ENCODE results near the gene CCDC183.

GRCh38 chr9:136748201-136748600, 47.9 kb upstream of the CCDC183 start, which contains the start of gene LCN6:
- TF ChIP-seq, protein P1, sequence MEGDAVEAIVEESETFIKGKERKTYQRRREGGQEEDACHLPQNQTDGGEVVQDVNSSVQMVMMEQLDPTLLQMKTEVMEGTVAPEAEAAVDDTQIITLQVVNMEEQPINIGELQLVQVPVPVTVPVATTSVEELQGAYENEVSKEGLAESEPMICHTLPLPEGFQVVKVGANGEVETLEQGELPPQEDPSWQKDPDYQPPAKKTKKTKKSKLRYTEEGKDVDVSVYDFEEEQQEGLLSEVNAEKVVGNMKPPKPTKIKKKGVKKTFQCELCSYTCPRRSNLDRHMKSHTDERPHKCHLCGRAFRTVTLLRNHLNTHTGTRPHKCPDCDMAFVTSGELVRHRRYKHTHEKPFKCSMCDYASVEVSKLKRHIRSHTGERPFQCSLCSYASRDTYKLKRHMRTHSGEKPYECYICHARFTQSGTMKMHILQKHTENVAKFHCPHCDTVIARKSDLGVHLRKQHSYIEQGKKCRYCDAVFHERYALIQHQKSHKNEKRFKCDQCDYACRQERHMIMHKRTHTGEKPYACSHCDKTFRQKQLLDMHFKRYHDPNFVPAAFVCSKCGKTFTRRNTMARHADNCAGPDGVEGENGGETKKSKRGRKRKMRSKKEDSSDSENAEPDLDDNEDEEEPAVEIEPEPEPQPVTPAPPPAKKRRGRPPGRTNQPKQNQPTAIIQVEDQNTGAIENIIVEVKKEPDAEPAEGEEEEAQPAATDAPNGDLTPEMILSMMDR (IDR thresholded peaks at IDR 0.05; ENCODE audit: low read depth, low read length, poor library complexity, severe bottlenecking) = no peak
- no peak for TF ChIP-seq EZH2phosphoT487 (IDR thresholded peaks at IDR 0.05; ENCODE audit: borderline replicate concordance, low read length)

All from DOHH2 (cell line).